HG03060 (cell line): ENCODE results near the gene UBE2C.
"Not testable (repeated sequence)": the region's sequence is repeated elsewhere in the genome, so short reads cannot be mapped to it uniquely, and the experiment has no call there.

Experiments
- ATAC-seq: cut with Tn5 transposase; IDR thresholded peaks from one replicate; pipeline ENCODE4 v1.9.1; 2021; ENCODE audit warnings: low read depth, moderate number of reproducible peaks; ENCODE audit not compliant: unreplicated experiment

UBE2C gene

DNA sequence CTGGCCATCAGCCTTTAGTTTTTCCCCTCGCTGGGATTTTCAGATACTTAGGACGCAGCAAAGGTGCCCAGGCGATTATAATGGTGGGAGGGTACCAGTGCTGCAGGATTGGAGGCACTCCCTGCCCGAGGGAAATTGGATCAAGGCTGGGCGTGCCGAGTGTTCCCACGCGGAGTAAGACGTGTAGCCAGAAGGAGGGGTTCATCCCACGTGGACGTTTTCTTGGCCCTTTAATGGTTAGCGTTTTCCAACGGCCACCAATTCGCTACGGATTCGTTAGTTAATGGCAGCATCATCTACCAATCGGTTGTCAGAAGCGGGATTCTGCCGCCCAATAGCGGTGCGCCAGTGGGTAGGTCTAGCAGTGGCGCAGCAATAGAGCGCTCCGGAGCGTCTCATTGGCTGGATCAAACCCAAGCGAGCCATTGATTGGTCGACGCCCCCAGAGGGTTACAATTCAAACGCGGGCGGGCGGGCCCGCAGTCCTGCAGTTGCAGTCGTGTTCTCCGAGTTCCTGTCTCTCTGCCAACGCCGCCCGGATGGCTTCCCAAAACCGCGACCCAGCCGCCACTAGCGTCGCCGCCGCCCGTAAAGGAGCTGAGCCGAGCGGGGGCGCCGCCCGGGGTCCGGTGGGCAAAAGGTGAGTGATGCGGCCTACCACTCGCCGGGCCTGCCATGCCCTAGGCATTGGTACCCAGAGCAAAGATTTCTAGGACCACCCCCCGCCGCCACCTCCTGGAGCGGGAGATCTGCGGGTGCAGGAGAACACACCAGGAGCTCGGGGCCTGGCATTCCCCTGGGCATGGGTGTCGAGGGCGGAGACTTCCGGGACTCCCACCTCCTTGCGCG is at the start of gene UBE2C:
TSS of gene UBE2C (plus strand) at position 488 of the 849 bp plus-strand sequence. CDS start at position 540, 52 bp downstream.
- ATAC-seq = peak; percentile 94

DNA sequence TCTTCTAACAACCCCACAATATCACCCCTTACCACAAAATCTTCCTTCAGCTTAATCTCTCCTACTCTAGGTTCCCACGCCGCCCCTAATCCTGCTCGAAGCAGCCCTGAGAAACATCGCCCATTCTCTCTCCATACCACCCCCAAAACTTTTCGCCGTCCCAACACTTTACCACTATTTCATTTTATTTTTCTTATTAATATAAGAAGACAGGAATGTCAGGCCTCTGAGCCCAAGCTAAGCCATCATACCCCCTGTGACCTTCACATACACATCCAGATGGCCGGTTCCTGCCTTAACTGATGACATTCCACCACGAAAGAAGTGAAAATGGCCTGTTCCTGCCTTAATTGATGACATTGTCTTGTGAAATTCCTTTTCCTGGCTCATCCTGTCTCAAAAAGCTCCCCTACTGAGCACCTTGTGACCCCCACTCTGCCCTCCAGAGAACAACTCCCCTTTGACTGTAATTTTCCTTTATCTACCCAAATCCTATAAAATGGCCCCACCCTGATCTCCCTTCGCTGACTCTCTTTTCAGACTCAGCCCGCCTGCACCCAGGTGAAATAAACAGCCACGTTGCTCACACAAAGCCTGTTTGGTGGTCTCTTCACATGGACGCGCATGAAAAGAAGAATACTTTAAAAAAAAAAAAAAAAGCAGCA is 47.7 kb upstream of the UBE2C start:
- ATAC-seq = not testable (repeated sequence)

DNA sequence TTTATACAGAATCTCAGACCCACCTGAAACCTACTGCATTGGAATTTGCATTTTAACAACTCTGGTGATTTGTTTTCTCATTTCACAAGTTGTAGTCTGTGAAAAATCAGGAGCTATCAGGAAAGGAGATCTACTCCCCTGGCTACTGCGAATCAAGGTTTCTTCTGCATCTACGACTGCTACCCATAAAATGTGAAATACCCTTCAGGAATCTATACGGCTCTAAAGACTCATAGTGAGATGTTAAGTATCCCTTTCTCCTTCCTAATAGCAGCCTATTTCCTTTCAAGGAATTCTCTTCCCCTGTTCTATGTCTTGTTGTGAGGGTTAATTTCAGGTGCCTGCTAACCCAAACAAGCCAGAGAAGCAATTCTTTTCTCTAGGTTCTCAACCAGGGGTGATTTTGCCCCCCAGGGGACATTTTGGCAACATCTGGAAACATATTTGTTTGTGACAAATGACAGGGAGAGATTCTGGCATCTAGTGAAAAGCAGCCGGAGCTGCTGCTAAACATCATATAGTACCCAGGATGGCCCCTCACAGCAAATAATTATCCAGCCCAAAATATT is 47.1 kb upstream of the UBE2C start:
- no peak for ATAC-seq

DNA sequence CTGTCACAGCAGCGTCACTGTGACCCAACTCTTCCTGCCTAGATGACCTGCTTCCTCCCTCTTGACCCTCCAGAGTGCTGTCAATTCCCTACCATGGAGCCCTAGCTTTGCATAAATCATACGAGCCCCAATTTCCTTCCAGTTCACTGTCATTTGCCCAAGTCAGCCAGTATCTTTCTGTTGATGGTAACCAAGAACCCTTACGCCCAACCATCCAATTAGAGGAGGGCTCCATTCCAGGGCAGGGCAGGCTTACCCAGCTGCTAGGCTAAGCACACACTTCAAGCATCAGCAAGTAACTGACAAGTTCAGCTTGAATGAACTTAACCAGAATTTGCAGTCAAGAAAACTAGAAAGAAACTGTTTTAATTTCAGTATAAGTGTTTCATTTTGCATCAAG is 46.5 kb upstream of the UBE2C start:
- ATAC-seq = no peak

DNA sequence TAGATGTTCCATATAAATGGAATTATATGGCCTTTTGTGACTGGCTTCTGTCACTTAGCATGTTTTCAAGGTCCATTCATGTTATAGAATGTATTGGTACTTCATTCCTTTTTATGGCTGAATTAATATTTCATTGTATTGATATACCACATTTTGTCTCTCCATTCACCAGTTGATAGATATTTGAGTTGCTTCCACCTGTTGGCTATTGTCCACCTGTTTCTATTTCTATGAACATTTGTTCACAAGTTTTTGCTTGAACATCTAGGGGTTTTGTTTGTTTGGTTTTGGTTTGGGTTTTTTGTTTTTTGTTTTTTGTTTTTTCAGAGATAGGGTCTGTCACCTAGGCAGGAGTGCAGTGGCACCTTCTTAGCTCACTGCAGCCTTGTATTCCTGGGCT is 44.0 kb upstream of the UBE2C start:
- ATAC-seq = no peak

DNA sequence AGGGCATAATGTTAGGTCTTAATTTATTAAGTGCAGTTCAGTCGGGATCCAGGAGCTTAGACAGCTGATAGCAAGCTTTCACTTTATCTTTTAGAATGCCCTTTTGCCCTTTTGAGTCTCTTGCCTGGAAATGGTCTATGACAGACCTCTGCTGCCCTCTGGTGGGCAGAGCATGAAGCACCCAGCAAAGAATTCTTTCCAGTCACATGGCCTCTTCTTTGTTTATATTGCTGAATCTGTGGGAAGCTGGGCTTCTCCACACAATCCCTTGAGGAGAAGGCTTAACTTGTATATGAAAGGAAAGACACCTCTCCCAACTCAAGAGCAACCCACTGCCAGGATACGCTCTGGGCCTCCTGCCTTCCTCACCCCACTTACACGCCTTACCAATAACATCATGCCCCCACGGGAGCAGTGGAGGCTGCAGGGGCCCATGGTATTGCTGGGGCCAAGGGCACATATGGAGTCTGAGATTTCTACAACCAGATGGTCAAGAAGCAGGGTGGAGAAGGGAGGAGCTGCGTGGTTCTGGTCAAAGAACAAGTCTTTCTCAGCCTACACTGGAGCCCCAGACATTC is 41.2 kb upstream of the UBE2C start:
- no peak for ATAC-seq

DNA sequence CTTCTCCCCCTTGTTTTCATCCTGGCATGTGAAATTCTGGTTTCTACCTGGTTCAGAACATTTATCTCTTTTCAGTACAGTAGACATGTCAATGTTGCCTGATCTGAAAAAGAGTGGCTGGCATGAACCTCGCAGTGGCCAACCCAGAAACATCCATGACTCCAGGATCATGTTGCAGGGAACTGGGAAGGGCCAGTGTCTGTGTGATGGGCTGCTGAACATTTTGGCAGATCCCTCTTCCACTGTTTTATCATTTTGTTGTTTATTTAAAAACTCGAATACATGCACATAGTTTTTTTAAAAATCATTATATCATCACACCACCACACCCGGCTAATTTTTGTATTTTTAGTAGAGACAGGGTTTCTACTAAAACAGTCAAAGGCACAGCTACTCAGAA is 39.8 kb upstream of the UBE2C start:
- ATAC-seq = no peak

DNA sequence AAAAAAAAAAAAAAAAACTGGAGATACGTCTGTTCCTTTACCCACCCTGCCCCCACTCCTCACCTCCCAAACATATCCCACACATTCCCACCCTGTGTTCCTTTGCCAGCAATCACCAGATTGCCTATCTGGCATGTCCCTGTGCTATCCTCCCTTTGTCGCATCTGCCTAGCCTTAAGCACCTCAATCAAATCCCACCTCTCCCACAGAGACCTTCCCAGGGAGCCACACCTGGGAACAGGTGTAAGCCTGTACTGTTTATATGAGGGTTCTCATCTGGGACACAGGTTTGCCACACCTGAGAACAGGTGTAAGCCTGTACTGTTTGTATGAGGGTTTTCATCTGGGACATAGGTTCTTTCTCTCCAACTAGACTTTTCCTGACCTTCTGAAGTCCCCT is 37.5 kb upstream of the UBE2C start:
- no peak for ATAC-seq

DNA sequence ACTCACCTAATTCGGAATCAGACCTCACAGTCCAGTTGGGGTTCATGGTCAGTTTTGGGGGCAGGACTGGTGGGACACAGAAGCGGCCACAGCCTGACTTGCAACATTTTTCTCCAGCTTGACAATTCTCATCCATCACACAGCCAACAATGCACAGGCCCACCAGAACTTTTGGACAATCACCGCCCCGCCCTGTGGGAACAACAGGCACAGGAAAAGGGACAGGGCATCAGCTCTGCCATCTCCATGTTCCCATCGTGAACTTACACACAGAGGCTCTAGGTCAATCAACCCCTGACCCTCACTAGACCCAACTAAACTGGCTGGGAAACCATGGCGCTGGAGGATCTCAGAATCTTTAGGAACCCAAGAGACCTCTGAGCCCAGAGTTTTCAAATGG is 37.0 kb upstream of the UBE2C start:
- no peak for ATAC-seq

DNA sequence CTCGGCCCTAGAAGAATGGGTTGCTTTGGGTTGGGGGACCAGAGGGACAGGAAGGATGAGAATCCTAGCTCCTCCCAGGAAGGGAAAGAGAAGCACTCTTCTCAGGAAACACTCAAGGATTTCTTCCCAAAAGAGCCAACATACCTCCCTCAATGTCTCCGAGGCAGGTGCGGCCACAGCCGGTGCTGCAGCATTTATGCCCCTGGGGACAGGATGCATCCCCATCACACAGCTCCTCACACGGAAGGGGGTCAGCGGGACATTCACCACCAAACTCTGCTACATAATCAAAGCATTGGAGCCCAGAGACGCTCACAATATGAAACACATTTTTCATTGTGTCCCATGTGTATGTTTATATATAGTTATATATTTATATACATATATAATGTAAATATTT is 35.5 kb upstream of the UBE2C start:
- no peak for ATAC-seq

DNA sequence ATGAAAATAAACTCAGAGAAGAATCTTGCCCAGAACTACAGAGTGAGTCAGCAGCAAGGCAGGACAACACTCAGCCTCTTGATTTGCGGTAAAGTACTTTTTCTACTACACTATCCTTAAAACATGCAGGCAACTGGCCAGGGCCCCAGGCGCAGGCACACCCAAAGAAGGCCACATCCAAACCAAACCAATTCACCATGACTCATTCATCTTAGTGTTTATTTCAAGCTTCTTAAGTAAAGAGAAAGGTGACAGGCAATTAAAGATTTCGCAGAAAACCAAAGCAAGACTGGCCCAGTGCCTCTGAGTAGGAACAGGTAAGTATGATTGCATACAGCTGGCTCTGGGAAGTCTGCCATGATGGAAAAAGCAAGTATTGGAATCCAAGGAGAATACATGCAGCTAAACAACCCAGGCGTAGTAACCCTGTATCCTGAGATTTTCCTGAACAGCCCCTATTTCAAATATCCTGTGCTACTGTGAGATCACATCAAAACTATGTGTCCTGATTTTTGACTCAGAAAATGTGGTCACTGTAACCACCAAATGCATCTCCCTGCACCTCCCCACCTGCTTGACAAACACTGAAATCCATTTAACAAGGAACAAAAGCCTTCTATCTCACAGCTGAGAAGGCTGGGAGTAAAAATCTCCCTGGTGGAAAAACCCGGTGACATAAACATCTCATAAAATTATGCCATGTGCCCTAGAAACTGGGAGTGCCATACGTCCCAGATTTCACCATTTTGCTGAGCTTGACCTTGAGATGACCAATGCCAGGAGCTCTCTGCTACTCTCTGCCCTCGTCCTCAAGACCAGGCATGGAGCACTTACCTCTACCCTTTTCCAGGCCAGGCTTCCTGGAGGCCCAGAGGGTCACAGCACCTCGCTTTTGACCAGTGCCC is 33.2 kb upstream of the UBE2C start:
- ATAC-seq = no peak

DNA sequence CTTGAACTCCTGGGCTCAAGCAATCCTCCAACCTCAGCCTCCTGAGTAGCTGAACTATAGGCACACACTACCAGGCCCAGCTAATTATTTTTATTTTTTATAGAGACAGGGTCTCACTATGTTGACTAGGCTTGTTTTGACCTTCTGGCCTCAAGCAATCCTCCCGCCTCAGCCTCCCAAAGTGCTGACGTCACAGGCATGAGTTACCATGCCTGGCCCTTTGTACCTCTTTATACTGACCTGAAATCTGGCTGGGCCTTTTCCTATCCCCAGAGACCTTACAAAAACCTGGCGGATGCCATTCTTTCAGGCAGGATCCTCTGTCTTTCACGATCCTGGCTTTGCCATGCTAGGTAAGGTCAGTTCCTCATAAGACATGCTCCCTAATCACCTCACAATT is 32.3 kb upstream of the UBE2C start:
- ATAC-seq = no peak

DNA sequence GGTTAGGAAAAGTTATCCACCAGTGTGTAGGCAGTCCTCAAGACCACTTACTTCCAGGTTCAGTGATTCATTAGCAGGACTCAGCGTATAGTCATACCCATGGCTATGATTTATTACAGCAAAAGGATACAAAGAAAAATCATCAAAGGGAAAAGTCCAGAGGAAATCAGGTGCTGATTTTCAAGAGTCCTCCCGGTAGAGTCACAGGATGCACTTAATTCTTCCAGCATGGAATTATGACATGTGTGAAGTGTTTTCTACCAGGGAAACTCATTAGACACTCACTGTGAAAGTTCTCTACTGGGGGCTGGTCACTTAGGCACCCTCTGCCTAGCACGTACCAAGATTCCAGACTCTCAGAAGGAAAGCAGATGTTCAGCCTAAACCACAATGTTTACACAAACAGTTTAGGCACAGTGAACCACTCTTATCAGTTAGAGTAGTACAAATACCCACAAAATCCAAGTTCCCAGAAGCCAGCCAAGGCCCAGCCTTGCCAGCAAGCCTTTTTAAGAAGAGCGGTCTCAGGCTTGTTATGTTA is 31.0 kb upstream of the UBE2C start:
- ATAC-seq = no peak

DNA sequence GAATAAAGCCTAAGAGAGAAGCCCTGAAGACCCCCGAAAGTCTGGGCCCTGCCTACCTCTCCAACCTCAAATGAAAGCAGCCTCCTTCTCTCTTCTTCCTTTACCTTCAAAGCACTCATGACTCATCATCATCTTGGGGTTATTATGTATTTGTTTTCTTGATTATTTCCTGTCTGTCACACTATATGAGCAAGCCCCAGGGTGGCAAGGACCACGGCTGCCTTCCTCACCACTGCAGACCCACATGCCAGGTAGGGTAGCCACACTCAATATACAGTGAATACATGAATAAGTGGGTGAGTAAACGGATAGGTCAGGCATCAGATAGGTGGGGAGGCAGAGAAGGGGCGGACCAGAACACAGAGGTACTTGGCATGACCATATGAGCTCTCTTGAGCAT is 29.6 kb upstream of the UBE2C start:
- ATAC-seq = no peak

DNA sequence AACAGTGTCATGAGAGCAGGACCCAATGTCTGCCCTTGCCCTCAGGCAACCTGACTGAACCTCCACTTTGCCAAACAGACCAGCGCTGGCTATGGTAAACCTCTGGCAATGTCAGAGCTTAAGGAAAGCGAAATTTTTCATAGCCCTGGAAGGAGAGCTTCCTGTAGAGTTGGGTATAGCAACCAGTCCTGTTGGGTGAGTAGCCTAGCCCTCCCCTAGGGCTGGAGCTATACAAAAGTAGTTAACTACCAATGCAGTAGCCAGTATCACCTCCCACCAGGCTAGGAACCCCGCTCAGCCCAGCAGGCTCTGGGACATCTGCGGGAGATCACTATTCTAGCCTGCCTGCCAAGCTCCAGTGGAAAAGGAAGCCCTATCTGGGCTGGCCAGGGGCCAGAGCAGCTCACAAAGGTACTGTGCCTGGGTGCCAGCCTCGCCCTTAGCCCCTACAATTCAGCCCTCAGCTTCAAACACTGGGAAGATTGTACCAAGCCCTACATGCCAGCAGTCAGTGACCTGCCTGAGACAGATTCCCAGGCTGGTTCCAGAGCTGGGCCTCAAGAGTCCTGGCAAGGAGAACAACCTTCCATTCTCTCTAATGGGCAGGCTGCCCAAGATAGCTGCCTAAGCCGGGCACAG is 28.7 kb upstream of the UBE2C start:
- ATAC-seq = no peak

DNA sequence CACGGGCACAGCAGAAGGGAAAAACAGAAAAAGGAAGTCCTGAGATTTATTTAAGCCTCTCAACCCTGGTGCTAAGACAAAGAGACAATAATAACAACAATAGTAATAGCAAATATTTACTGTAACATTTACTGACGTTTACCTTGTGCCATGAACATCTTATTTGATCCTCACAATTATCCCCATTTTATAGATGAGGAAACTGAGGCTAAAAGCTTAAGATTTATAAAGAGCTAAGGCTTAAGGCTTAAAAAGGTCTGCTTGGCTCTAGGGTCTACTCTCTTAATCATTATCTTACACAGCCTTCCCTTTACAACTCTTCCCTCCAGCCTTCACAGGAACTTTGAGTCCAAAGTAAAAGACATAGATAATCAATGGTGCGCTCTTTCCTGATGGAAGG is 24.1 kb upstream of the UBE2C start:
- no peak for ATAC-seq

DNA sequence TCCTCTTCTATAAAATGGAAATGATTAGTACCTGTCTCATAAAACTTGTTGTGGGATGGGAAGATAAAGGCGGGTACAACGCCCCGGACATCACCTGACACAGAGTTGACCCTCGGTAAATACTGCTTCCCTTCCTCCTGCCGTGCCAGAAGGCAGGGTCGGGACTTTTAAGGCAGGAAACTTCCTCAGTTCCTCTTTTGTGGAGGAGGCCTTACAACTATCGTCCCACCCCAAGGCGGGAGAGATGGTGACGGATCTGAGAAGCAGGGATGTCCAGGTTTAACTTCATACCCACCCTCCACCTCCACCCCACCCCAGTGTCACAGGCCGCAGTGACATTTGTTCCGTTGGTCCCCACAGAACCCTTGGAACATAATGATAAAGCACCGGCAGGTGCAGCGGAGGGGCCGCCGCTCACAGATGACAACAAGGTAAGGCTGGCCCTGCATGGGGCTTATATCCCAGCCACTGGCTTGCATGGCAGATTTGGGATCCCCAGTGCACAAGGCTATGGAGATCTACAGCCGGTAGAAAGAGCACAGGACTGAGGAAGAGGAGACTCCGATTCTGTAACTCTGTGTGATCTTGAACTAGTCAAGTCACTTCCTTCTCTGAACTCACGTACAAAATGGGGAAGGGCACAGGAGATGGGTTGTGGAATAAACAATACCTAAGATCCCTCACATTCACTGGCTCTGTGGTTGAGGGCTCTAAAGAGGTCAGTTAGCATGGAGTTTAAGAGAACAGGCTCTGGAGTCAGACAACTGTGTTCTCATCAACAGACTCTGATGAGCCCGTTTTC is 19.9 kb upstream of the UBE2C start:
- no peak for ATAC-seq

DNA sequence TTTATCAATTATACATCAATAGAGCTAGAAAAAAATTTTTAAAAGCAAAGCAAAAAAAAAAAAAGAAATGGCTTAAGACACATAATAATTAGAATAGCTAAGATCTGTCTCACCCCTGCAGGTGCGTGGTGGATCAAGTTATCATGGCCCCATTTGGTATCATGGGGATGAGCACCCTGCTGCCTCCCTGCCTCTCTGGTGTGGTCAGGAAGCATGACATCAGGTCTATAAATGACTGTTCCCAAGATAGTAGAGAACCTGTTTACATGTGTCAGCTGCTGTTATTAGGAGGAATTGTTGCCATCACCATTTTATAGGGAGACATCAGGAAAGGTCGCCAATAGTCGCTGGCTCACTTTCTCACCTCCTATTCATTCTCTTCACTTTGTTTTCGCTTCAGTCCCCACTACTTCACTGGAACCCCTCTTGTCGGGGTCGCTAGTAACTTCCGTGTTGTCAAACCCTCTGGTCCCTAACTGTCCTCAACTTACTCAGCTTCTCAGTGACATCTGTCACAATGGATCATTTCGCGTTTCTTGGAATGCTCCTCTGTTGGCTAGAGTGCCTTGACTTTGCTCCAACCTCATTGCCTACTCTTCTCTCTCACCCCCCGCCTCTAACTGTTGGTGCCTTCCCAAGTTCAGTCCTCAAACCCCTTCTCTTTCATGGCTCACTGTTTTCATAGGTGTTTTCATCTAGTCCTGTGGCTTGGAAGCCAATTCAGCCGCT is 15.9 kb upstream of the UBE2C start:
- no peak for ATAC-seq
